Cortex of kidney (tissue), 1 donor: ENCODE data around the gene IQCE.

Experiments
- DNase-seq: peaks from one replicate; lab custom pipeline; 2025; lab: John Stamatoyannopoulos, UW

The IQCE gene

DNA sequence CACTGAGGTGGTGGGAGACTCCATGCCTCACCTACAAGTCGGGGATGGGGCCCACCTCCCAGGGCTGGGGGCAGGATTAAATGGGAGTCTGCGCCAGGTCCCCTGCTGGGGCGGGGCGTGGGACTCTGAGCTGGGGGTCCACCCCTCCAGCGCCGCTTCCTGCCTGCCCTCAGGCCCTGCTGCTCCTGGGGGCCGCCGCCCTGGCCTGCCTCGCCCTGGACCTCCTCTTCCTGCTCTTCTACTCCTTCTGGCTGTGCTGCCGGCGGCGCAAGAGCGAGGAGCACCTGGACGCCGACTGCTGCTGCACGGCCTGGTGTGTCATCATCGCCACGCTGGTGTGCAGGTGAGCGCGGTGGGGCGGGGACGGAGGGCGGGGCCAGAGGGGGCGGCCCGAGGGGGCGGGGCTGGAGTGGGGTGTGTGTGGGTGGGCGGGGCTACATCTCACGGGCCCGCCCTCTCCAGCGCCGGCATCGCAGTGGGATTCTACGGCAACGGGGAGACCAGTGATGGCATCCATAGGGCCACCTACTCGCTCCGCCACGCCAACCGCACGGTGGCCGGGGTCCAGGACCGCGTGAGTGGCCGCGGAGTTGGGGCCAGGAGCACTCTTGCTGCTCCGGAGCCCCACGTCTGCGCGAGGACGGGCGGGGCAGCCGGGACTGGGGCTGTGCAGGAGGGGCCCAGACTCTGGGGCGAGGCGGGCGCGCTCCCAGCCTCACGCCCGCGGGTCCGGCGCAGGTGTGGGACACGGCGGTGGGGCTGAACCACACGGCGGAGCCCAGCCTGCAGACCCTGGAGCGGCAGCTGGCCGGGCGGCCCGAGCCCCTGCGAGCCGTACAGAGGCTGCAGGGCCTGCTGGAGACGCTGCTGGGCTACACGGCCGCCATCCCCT lies 88.1 kb downstream of the IQCE start:
- no peak for DNase-seq

GRCh38 chr7:2647594-2648172 lies 88.9 kb downstream of the IQCE start:
- no peak for DNase-seq

- no peak for DNase-seq
Measured at GRCh38 chr7:2649139-2649838, 90.5 kb downstream of the IQCE start.

DNA sequence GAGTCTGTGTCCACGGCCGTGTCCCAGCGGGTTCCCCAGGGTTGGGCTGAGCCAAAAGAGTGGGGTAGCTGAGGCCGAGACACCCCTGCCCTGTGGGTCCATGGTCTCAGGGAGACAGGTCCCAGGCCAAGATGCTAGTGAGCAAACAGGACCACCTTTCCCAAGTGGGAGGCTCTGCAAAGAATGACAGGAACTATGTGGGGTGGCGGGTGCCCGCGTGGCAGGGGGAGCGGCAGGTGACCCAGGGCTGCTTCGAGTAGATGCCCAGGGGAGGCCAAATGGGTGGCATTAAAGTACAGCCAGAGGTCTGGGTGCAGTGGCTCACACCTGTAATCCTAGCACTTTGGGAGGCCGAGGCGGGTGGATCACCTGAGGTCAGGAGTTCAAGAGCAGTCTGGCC lies 91.2 kb downstream of the IQCE start:
- DNase-seq, result no peak

- DNase-seq, result no peak
Measured at GRCh38 chr7:2650451-2650850, 91.7 kb downstream of the IQCE start.

DNA sequence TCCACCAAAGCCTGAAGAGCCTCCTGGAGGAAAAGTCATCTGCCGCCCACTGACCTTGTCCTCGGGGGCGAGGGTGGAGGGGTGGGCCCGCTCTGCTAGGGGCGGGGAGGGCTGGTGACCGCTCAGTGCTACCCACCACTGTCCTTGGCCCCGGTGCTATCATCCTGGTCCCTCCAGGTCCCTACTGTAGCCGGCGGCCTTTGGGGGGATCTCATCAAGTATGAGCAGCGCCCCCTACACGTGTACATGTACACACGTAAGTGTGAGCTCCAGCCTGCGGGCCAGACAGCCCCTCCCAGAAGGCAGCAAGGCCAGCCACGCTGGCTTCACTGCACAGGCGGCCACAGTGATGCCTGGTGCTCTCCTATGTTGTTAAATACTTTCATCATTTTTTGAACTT lies 92.6 kb downstream of the IQCE start:
- DNase-seq, result no peak

DNA sequence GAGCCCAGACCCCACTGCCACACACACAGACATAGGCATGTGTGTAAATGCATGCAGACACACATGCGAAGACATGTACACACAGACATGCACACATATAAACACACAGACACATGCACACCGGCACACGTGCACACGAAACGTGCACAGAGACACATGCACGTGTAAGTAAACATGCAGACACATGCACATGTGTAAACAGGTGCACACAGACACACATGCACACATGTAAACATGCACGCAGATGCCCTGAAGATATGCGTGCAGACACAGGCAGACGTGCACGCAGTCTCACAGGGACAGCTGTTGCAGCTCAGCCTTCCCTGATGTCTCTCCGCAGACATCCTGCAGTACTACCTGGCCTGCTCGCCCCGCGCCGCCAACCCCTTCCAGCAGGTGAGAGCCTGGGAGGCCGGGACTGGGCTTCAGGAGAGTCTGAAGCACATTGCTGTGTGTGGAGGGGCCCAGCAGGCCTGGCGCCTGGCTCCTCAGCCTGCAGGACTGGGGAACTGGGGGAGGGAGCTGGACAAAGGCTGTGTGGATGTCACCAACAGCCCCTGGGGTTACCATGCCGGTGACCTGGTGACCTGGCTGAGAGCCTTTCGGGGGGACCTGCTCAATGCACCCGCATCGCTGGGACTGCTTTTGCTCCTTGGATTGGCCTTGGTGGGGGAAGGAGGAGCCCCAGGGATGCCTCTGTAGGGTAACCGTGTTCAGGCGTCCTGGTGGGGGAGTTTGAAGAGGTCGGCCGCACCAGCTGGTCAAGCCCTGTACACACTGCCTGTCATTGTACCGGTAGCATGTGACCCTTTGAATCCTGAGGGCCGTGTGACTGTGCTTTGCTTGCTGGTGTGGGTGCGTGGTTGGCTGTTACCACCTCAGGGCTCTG lies 93.3 kb downstream of the IQCE start:
- no peak for DNase-seq

GRCh38 chr7:2652736-2653060 lies 93.9 kb downstream of the IQCE start:
- no peak for DNase-seq

DNA sequence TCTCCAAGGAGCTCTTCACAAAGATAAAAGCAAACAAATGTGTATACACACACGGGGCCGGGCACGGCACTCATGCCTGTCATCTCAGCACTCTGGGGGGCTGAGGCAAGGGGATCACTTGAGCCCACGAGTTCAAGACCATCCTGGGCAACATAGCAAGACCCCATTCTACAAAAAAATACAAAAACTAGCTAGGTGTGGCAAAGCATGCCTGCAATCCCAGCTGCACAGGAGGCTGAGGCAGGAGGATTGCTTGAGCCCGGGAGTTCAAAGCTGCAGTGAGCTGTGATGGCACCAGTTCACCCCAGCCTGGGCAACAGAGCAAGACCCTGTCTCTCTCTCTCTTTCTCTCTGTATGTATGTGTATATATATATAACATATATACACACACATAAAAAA lies 95.3 kb downstream of the IQCE start:
- no peak for DNase-seq

- DNase-seq, result no peak
Measured at GRCh38 chr7:2655870-2656614, 97.3 kb downstream of the IQCE start.

GRCh38 chr7:2657208-2657607 lies 98.4 kb downstream of the IQCE start:
- DNase-seq, result no peak

DNA sequence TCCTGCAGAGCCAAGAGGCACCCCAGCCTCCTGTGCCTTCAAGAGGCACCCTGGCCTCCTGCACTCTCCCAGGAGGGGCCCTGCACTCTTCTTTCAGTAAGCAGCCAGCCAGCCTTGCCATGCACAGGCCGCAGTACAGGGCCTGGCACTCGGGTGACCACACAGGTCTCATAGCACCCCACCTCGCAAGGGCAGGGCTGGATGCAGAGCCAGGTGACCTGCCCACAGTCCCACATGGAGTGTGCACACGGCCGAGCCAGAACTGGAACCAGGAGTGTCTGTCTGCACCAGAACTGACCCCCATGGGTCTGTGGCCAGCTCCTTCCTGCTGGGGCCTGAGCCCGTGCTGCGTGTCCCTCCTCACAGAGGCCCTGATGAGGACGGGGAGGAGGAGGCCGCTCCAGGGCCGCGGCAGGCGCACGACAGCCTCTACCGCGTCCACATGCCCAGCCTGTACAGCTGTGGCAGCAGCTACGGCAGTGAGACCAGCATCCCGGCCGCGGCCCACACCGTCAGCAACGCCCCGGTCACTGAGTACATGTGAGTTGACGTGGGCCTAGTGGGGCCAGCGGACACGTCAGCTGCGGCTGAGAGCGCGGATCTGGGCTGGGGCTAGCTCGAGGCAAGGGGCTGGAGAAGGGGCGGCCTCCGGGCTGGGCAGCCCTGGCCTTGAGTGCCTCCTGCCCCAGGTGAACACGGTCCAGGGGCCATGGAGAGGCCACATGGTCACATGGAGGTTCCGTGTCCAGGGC lies 99.3 kb downstream of the IQCE start:
- DNase-seq, result no peak

GRCh38 chr7:2658941-2659340 lies 100.2 kb downstream of the IQCE start:
- no peak for DNase-seq

DNA sequence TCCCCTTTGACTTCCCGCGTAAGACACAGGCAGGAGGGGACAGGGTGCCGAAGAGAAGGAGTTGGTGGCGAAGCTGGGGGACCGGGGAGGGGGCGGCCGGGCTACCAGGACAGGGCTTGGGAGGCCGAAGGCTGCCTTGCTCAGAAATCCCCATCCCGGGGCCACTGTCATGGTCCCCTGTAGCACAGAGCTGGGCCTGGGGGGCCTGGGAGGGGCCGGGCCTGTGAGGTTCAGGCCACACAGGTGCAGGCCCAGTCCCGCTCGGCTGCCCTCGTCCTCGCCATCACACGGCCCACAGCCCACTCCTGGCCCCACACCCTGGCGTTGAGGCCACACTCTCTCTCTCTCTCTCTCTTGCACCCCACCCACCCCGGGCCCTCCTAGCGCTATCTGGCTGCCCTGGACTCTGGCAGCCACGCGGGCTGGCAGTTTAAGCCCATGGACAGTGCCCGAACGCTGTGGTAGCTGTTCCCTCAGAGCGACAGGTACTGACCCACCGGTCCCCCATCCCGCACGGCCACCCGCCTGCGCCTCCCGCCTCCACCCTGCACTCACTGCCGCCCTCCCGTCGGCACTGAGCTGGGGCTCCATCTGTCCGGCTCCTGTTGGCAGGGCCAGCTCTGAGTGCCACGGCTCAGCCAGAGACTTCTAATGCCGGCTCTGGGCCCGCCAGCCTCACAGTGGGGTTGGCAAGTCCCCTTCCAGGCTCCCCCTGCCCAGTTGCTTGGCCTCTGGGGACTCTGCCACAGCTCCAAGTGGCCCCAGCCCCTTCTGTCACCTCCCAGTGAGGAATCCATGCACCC lies 101.0 kb downstream of the IQCE start:
- DNase-seq, result no peak

GRCh38 chr7:2660359-2661095 lies 101.7 kb downstream of the IQCE start:
- no peak for DNase-seq

- DNase-seq, result no peak
Measured at GRCh38 chr7:2661096-2661449, 102.3 kb downstream of the IQCE start.

DNA sequence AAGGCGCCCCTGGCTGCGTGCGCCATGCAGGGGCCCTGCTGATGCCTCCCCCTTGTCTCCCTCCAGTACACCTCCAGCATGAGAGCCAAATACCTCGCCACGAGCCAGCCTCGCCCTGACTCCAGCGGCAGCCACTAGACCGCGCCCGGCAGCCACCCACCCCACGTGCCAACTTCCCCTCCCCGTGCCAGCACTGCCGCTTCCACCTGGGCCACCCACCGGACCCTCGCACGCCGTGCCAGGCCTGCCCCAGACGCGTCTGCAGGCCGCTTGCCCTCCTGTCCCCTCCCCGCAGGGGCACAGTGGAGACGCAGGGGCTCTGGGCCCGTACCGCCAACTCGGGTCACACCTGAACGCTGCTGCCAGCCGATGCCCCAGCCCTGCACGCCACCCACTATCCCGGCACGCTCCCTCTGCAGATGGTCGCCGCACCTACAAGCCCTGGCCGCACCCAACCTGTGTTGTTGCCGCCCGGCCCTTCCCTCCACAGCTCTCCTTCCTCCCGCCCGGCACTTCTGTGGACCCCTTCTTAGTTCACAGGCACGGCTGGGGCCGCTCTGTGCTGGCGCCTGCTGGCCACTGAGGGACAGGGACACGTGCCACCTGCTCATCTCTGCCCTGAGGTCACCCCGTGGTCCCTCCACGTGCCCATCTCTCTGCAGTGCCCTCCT lies 103.0 kb downstream of the IQCE start:
- DNase-seq, result no peak

DNA sequence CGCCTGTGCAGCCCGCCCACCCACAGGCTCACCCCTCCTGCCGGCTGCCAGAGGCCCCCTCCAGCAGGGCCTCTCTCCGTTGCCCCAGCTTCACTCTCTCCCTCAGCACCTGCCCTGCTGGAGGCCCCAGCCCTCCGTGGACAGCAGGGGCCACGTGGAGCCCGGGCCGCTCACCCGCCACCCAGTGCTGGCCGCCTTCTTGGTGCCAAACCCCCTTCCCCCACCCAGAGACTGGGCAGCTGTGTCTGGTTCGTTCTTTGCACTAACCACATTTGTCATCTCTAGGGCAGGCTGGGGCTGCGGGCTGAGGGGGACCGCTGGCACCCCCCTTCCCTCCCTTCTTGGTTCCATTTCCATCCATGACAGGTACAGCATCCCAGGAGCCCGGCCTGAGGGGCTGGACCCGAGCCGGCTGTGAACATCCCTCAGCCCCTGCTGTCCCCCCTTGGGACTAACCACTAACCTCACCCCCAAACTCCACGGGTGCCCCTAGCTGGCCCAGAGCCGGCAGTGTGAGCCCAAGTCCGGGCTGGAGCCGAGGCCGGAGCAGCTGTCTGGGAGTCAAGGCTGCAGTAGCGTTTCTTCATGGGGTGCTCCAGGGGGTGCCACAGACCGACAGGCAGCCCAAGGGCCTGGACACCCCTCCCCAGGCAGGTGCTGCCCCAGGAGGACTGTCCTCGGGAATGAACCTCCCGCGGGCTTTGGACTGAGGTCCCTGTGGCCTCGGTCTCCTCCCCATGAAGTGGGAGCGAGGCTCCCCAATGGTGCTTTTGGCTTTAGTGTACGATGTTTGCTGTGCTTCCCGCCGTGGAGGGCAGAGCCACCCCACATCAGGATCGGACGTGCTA lies 103.7 kb downstream of the IQCE start:
- DNase-seq, result no peak
